NCI-H524 (cell line): ENCODE results near the gene CADPS.

ENCODE experiments used
- DNase-seq, 2 experiments: peaks; one replicate each; lab custom pipeline; 2025; lab: John Stamatoyannopoulos, UW

CADPS gene

DNA sequence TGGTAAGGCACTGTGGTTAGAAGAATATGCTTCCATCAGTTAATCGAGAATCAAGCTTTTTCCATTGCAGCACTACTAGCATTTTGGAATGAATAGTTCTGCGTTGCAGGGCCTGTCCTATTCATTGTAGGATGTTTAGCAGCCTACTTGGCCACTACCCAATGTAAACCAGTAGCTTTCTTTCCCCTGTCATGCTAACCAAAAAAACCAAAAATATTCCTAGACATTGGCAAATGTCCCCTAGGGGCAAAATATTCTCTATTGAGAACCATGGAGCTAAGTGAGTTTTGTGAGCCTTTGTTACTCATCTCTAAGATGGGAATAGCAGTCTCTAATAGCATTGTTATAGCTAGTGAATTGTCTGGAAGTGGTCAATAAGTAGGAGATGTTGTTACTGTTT lies 187.2 kb downstream of the CADPS start:
- DNase-seq, result no peak

DNA sequence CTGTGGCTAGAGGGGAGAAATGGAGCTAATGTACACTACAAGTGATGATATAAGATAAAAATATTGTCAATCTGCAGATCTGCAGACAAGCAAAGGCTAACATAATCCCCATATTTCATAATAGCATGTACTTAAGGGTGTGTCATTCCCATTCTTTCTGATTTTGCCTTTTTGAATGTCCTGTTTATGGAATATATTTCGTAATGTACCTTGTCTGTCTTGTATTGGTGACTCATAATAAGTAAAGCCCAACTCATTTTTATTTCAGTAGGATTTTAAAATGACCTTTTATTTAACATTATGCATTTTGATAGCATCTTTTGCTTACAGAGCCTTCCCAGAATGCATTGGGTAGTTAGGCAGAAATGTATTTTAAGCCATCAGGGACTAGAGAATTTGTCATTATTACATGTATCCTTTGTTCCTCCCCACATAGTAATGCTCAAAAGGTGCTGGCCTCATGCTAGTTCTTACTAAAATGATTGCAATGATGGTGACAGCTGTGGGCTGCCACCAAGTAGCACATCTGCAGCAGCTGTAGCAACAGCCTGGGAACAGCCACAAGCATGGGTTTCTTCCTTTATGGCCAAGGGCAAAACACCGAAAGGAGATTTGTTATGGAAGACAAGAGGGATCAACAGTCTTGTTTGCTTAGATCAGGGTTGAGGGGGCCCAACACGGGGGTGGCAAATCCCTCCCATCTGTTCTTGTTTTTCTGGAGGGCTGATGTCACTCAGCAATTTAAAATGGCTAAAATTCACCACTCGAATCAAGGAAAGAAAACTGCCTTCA lies 188.5 kb downstream of the CADPS start:
- DNase-seq, result peak; percentile 89 to 98

GRCh38 chr3:62682826-62683225 lies 192.4 kb downstream of the CADPS start:
- DNase-seq, result no peak

DNA sequence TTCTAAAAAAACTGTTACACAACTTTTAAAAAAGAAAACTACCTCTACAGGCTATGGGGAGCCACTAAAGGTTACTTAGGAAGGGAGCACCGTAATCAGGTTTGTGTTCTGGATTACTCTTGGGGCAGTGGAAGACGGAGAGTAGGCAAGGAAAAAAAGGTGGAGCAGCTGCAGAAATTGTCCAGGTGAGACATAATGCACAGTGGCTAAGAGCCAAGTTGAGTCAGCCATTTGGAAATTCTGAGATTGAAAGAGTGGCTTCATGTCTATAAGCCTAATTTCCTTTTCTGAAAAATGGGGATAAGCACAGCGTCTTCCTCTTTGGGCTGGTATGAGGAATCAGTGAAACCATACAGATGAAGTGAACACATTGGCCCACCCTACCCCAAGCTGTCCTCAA lies 195.2 kb downstream of the CADPS start:
- DNase-seq, result no peak

DNA sequence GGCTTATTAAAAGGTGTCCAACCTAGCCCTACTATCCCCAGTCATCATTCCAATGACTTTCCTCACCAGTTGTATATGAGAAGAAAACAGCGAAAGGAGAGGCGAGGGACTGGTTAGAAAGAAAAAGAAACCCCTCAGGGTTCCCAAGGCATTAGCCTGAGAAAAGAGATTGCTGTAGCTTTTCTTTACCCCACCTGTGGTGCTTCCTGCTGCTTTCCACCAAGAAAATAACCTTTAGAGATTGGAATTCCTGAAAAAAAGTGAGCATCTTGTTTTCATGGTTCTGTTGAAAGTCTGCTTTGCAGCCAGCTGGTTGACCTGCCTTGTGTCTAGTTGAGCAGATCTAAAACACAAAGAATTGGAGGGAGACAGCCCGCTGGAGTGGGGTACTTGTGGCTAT lies 196.4 kb downstream of the CADPS start:
- DNase-seq, result no peak

DNA sequence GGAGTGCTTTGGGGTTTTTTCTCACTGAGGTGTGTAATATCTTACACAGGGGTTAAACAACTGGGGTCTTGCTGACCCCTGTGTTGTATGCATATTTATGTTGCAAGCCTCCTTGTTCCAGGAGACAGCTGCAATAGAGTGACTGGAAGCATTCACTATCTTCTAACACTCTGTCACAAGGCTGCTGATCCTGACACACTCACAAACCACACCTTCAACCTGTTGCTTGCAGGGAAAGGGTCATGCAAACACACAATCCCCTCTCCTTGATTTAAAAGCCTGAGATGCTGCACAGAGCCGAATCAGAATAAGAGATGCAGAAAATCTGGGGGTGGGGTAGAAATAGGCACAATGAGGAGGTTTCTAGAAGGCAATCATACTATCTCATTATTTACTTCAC lies 197.3 kb downstream of the CADPS start:
- DNase-seq, result no peak

DNA sequence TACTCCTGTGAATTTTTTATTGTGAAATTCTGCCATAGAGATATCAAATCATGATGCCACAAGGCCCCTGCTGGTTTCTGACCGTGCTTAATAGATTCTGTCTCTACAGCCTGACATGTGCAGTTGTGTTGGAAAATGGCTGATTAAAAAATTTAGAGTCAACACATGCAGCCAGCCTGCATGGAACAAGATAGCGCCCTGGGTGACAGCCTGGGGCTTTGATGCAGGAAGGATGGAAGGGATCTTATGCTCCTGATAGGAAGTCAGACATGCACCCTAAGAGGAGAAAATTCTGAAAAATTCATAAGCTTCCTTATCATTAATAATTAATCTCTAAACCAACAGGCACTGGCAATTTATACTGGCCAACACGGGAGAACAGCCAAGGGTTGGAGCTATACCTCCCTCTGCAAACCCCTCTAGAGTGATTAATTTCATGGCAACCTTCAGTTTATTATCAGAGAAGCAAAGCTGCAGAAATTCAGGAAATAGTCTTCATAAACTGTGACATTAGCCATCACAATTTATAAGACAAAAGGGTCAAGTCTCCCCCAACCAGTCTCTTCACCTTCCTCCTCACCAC lies 198.4 kb downstream of the CADPS start:
- no peak for DNase-seq

DNA sequence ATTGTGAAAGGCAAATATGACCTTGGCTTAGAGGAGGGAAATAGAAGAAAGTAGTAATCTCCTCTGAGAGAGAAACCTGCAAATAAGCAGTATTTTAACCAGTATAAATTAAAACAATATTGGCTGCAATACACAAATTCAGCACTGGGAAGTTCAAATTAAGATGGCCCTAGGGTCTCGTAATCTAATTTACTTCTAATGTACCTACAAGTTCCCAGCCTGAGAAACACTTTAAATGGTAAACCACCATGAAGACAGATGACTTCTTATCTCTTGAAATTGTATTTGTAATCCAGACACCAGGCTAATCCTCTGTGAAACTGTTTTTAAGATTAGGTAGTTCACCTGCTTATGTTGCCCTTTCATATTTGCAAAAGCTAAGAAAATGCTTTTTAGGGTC lies 199.7 kb downstream of the CADPS start:
- DNase-seq, result peak in 1 of 2 experiments; percentile 43

- DNase-seq, result no peak
These were observed 202.3 kb downstream of the CADPS start for GRCh38 chr3:62672988-62673313.

DNA sequence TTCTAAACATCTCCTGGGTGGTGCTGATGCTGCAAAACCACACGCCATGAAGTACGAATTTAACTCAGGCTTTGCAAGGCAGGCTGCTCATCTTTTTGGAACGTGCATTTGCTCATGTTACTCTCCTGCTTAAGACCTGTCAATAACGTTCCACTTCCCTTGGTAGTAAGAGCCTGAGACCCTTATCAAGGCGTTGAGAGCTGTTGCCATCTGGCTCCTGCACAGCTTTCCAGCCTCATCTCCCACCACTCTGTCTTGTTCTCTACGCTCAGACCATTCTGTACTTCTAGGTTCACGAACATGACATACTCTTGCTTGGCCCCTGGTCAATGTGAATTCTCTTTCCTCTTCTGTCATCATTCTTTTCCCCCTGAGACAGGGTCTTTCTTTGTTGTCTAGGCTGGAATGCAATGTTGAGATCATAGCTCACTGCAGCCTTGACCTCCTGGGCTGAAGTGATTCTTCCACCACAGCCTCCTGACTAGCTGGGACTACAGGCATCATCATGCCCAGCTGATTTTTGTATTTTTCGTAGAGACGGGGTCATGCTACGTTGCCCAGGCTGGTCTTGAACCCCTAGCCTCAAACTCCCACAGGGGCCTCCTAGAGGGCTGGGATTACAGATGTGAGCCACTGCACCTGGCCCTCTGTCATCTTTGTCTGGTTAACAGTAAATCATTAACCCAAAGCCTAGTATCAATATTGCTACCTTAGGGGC lies 202.8 kb downstream of the CADPS start:
- DNase-seq, result peak in 1 of 2 experiments; percentile 5

GRCh38 chr3:62670351-62670750 lies 204.9 kb downstream of the CADPS start:
- no peak for DNase-seq

- peak; percentile 3 to 74 for DNase-seq
These were observed 206.1 kb downstream of the CADPS start for GRCh38 chr3:62669161-62669560.

GRCh38 chr3:62667714-62668113 lies 207.5 kb downstream of the CADPS start:
- DNase-seq, result peak in 1 of 2 experiments; percentile 25

DNA sequence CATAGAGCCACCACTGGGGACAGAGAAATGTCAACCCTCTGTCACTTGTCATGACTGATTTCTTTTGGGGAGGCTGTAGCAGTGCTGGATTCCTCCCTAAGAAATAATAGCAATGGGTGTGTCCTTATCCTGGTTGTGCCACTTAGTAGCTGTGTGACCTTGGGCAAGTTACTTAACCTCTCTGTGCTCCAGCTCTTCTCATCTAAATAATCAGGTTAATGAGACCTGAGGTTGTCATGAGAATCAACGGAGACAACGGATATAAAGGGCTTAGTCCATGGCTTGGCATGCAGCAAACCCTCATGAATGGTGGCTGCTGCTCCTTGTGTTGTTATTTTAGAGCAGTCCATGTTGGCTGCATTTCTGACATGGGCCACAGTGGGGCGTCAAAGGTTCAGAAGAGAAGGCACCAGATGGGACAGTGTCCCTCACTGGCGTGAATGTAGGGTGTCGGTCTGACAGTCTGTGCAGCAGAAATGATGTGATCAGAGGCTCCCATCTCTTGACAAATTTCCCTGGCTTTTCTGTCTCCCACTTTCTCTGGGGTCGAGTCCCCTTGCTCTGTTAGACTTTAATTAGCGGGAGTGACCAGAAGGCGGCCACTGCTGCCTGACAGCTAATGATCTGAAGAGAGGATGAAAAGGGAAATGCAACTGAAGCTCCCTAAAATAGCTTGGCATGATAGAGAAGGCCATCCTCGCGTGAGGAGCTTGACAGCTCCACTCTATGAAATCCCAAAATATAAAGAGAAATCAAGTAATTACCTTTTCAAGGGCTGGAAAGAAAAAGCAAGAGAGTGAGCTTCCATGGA lies 209.4 kb downstream of the CADPS start:
- DNase-seq, result peak; percentile 53 to 86

DNA sequence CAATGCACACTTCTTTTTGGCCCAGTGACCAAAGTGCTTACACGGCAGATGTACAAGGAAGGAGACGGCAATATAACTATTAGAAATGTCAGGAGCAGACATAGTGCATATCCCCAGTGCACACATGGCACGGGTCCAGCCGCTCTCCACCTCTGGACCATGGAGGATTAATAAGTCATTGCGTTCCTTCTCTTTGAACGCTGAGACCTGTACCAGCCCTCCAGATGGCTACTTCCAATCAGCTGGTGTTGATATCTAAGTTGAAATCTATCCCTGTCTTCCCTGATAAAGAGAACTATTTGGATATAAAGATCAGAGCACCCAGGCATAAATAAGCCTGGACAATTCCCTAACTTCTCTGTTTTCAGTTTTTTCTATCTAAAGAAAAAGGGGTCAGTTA lies 212.5 kb downstream of the CADPS start:
- DNase-seq, result peak; percentile 51 to 67

- peak in 1 of 2 experiments; percentile 13 for DNase-seq
These were observed 215.6 kb downstream of the CADPS start for GRCh38 chr3:62659660-62660059.

DNA sequence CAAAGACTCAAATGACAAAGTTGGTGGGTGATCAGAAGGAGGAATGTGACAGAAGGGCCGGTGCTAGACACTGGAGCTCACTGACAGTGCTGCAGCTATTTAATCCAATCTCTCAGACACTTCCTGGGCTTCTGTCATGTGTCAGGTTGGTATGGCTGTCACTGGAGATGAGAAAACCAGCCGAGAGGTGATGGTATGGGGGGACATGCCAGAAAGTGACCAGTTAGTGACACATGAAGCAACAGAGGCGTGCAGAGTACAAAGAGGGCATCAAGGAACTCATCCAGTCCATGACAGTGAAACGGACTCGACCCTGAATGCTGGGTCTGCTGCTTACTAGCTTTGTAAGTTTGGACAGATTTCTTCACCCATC lies 219.5 kb downstream of the CADPS start:
- DNase-seq, result no peak

DNA sequence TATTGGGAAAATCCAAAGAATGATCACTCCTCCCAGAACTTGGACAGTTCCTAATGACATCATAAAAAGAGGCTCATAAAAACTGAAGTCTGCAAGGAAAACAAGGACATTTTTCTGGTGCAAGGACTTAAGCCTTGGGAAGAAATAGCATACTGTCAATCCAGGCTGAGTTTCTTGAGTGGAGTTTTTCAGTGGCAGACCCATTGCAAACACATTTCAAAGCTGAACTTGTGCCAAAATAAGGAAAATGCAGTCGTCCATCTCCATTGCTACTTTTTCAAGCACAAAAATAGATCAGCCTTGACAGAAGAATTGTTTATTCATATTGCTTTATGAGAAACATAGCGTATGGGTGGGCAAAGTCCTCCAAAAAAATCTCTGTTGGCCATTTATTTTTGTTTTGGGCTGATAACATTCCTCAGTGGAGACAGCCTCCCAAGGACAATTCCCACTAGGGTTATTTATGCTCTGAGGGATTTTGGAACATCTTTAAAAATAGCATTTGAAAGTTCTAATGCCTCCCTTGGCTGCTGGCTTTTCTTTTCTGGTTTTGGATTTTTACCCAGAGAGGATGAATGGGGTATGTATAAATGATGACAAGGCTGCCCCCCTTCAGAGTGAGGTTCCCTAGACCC lies 220.0 kb downstream of the CADPS start:
- DNase-seq, result no peak

DNA sequence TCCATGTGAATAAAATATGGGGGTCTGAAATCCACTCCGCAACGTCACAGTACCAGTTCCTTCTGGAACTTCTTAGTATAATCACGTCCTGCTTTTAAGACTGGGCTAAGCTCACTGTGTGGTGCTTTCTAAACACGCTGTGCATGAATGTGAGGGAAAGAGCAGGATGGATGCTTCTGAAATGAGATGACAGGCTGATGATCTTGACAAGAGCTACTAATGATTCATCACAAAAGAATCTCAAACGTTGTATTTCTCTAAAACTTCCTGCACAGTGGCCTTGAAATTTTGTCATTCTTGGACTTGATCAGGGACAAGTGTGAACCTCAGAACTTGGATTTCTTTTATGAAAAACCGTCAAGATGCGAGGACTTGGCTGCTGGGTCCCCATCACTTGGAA lies 221.4 kb downstream of the CADPS start:
- no peak for DNase-seq

- DNase-seq, result no peak
These were observed 227.5 kb downstream of the CADPS start for GRCh38 chr3:62647711-62648110.

DNA sequence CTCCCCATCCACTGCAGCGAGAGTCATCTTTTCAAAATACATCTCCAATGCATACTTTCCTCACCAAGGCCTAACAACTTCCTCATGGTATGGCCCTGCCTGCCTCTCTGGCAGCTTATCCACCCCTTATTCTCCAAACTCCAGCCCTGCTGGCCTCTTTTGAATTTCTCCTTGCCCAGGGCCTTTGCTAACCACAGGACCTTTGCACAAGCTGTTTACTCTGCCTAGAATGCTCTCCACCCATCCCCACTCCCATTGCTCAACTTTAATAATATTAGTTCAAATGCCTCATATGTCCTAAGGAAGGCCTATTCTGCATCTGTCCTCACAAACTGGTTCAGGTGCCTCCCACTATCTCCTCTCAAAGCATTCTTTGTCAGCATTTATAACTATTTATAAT lies 230.7 kb downstream of the CADPS start:
- DNase-seq, result no peak

DNA sequence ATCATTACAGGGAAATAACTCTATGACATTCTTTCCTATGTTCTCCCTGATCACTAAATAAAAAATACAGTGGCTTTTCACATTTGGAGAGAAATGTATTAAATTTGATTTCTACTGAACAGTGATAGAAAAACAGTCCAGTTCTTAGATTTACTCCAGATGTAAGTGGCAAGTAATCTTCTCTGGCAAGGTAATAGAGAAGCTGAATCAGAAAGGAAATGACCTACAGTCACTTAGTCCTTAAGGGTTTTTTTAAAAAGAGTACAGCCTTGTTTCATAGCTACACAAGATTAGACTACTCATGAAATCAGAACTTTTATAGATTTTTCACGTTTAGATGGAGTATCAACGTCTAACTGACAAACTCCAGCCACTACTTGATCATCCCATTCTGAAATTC lies 236.9 kb downstream of the CADPS start:
- DNase-seq, result no peak
